ENCODE measurements around the gene DNAH2. TPM values are rescaled to one million over a fixed set of nuclear protein-coding genes. Genes with fewer than 3 reads are reported as not detected.

Gene DNAH2
- total and polyA plus RNA-seq, 2 of the 4 experiments (the other 2 are of a cell fraction), result under 0.01 to 0.02 TPM

DNA sequence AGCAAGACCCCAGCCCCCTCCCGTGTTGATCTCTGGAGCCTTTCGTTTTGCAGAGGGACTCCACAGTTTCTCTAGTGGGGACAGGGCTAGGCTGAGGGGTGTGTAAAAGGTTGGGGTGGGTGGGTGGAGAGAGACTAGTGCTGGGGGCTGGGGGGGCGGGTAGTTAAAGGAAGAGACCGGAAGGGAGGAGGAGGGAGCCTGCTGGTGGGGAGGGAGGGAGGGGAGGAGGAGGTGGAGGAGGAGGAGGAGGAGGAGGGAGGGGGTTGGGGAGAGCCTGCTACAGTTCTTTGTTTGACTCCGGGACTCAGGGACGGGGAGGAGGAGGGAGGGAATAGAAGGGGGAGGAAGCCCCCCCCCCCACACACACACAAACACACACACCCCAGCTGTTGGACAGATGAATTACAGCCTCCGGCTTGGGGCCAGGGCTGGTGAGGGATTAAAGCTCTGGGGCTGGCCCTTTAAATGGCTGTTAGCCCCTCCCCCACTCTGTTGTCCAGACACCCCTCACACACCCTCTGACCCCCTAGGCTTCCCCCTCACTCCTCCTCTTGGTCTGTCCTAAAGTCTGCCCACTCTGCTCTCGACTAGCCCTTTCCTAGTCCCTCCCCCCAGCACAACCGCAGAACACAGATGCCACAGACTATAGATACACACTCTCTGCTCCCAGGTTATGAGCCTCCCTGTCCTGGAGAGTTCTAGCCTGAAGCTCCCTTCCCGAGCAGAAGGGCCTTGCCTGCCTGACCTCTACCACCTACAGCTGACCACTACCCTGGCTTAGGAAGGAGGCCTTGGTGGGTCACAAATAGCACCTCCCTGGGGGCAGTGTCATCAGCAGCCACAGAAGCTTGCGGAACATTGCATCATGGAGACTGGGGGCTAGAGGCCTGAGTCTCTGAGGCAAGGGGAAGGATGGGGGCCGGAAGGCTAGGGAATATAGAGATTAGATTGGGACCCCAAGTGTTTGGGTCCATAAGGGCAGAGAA, 120.8 kb downstream of the DNAH2 start:
- ChIA-PET POLR2A (ENCODE audit: unreplicated experiment) (interaction anchor here (0.6 kb wide), 2 partner anchors 34 to 74 kb away, joined by 3 to 6 read pairs; no protein-coding TSS in a partner anchor), CTCF (interaction anchor here (1.0 to 3.4 kb wide), 2 partner anchors 12 to 19 kb away, joined by 3 to 10 read pairs; partner anchors contain the start of gene NAA38)
- no peaks in the 10 kb centered on the region for H3K9me3 ChIP-seq (ENCODE audit: control insufficient read depth, insufficient read depth, low read length)
- no peak overlapping the region for H2AFZ ChIP-seq (replicated peaks; ENCODE audit: low read length, poor library complexity)
- H2BK15ac ChIP-seq (ENCODE audit: low read depth, low read length), result peak overlapping the region; percentile 15; the same call in 1 of the 3 replicates
- intact Hi-C loops (cut with micrococcal nuclease), result loop anchor here (5.0 kb wide), 1 partner anchor 486 kb away; the partner anchor contains the start of gene KCTD11
- dilution Hi-C loops (cut with HindIII; ENCODE audit: low sequenced_read_pairs, unreplicated experiment), result no loop called here
- peaks cover 9% of the 10 kb centered on the region; the same call in 1 of the 2 replicates for H3K9me1 ChIP-seq (ENCODE audit: insufficient read depth, low read length)
- H2BK20ac ChIP-seq (ENCODE audit: low read depth, low read length), result peak overlapping the region; percentile 72; the same call in 1 of the 2 replicates
- DNase-seq (peak; percentile 78), ATAC-seq (ENCODE audit: low read depth) (no peak)
- H4K20me1 ChIP-seq (ENCODE audit: insufficient read depth, low read length), result peaks cover 54% of the 10 kb centered on the region
- BruUV-seq (replicated peaks), result no TSS peak
- peak overlapping the region; percentile 46; the same call in 1 of the 2 replicates for H3K56ac ChIP-seq (ENCODE audit: extremely low read depth, insufficient read depth, low read length)
- peak overlapping the region; percentile 40 for H3K4me3 ChIP-seq (ENCODE audit: insufficient read depth, low read depth, low read length)
- peak overlapping the region; percentile 87 for H3K23ac ChIP-seq (ENCODE audit: low read depth, low read length)
- H2BK5ac ChIP-seq (ENCODE audit: low read depth, low read length, poor library complexity, severe bottlenecking), result peak overlapping the region; percentile 92
- peak overlapping the region; percentile 76 for H3K9ac ChIP-seq (ENCODE audit: low read depth, low read length)
- peaks cover 19 to 66% of the 10 kb centered on the region in 2 experiments for H3K79me1 ChIP-seq (ENCODE audit: low read depth in 1 of 2, low read length in 2 of 2)
- 0% methylated on average over 1 of the region's 12 CpGs; no CpG with 5 or more reads in 1 of the 2 experiments for WGBS, 2 experiments (ENCODE audit: extremely low coverage in 2 of 2, insufficient read length in 1 of 2)
- H2AK9ac ChIP-seq (replicated peaks; ENCODE audit: low read depth, low read length, poor library complexity), result peak overlapping the region; percentile 60
- H3K27ac ChIP-seq (ENCODE audit: insufficient read depth, low read length), result peak overlapping the region; percentile 81
- peak overlapping the region; percentile 5; the same call in 1 of the 2 replicates for H4K5ac ChIP-seq (ENCODE audit: low read depth, low read length)
- H3K4me2 ChIP-seq (ENCODE audit: low read depth, low read length), result peak overlapping the region; percentile 91
- H3K18ac ChIP-seq (ENCODE audit: low read depth, low read length), result peak overlapping the region; percentile 20; the same call in 1 of the 2 replicates
- H3K27me3 ChIP-seq (ENCODE audit: control insufficient read depth, insufficient read depth, low read length), result no peaks in the 10 kb centered on the region
- H4K91ac ChIP-seq (ENCODE audit: insufficient read depth, low read depth, low read length), result peak overlapping the region; percentile 78
- H3K36me3 ChIP-seq (ENCODE audit: control insufficient read depth, insufficient read depth, low read length), result peaks cover 8% of the 10 kb centered on the region; the same call in 1 of the 2 replicates
- peak overlapping the region; percentile 85; the same call in 1 of the 2 replicates for H3K14ac ChIP-seq (replicated peaks; ENCODE audit: low read depth, low read length)
- H2AK5ac ChIP-seq (ENCODE audit: low read depth, low read length), result peak overlapping the region; percentile 95; the same call in 1 of the 2 replicates
- peaks cover 21% of the 10 kb centered on the region for H3K4me1 ChIP-seq (ENCODE audit: control insufficient read depth, insufficient read depth, low read length)
- in situ Hi-C loops (cut with MboI; ENCODE audit: low sequenced_read_pairs), result no loop called here
- H3K4ac ChIP-seq (ENCODE audit: low read depth, low read length), result peak overlapping the region; percentile 88
- H4K8ac ChIP-seq (ENCODE audit: low read depth in 2 of 2, low read length in 2 of 2), result peak overlapping the region; percentile 17 to 65; a peak in 3 of 4 replicates
- peak overlapping the region; percentile 91 for H2BK120ac ChIP-seq (ENCODE audit: low read depth, low read length)
- TF ChIP-seq FOS (IDR thresholded peaks at IDR 0.05; ENCODE audit: low read depth, low read length) (0 out of 2 replicates have a peak, but pooled peaks have one; percentile 15), RCOR1 (IDR thresholded peaks at IDR 0.05; ENCODE audit: insufficient replicate concordance, low read length) (no peak), SMC3 (IDR thresholded peaks at IDR 0.05; ENCODE audit: low read depth, low read length) (no peak), CEBPB (IDR thresholded peaks at IDR 0.05; ENCODE audit: low read depth, low read length) (peak; percentile 95), MXI1 (IDR thresholded peaks at IDR 0.05; ENCODE audit: borderline replicate concordance, low read depth, low read length) (no peak), NFE2L2 (IDR thresholded peaks at IDR 0.05; ENCODE audit: low read depth, low read length) (no peak), BHLHE40 (IDR thresholded peaks at IDR 0.05; ENCODE audit: low read depth, low read length) (no peak), RAD21 (IDR thresholded peaks at IDR 0.05; ENCODE audit: low read length) (no peak), MAZ (IDR thresholded peaks at IDR 0.05; ENCODE audit: borderline replicate concordance, low read depth, low read length) (peak; percentile 66; the same call in 1 of the 2 replicates), MAFK (IDR thresholded peaks at IDR 0.05; ENCODE audit: low read depth, low read length) (no peak), POLR2A (IDR thresholded peaks at IDR 0.05; ENCODE audit: low read depth, low read length) (peak; percentile 65), CHD1 (IDR thresholded peaks at IDR 0.05; ENCODE audit: low read depth, low read length) (no peak)
- TF ChIP-seq, protein P1, sequence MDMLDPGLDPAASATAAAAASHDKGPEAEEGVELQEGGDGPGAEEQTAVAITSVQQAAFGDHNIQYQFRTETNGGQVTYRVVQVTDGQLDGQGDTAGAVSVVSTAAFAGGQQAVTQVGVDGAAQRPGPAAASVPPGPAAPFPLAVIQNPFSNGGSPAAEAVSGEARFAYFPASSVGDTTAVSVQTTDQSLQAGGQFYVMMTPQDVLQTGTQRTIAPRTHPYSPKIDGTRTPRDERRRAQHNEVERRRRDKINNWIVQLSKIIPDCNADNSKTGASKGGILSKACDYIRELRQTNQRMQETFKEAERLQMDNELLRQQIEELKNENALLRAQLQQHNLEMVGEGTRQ (IDR thresholded peaks at IDR 0.05; ENCODE audit: low read depth, low read length), result no peak
- TF ChIP-seq, protein P2, sequence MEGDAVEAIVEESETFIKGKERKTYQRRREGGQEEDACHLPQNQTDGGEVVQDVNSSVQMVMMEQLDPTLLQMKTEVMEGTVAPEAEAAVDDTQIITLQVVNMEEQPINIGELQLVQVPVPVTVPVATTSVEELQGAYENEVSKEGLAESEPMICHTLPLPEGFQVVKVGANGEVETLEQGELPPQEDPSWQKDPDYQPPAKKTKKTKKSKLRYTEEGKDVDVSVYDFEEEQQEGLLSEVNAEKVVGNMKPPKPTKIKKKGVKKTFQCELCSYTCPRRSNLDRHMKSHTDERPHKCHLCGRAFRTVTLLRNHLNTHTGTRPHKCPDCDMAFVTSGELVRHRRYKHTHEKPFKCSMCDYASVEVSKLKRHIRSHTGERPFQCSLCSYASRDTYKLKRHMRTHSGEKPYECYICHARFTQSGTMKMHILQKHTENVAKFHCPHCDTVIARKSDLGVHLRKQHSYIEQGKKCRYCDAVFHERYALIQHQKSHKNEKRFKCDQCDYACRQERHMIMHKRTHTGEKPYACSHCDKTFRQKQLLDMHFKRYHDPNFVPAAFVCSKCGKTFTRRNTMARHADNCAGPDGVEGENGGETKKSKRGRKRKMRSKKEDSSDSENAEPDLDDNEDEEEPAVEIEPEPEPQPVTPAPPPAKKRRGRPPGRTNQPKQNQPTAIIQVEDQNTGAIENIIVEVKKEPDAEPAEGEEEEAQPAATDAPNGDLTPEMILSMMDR (conservative IDR thresholded peaks at IDR 0.05; ENCODE audit: low read depth, low read length), result no peak
